ENCODE data around the gene TNFSF11.
"Not testable (repeated sequence)": the region's sequence is repeated elsewhere in the genome, so short reads cannot be mapped to it uniquely, and the experiment has no call there.

The TNFSF11 gene
- total RNA-seq: 4.1 to 4.9 reads per million in 2 donors

- peak in 3 of 5 experiments; percentile 8 to 75 (median 11) for DNase-seq
Observed at GRCh38 chr13:42574011-42574410, at the start of gene TNFSF11. Gene TNFSF11, plus strand, starts transcription at chr13:42574152. Its CDS starts 152 bp downstream, at chr13:42574304.

- no peak for DNase-seq
Observed at GRCh38 chr13:42524487-42525034, 49.4 kb upstream of the TNFSF11 start.

DNA sequence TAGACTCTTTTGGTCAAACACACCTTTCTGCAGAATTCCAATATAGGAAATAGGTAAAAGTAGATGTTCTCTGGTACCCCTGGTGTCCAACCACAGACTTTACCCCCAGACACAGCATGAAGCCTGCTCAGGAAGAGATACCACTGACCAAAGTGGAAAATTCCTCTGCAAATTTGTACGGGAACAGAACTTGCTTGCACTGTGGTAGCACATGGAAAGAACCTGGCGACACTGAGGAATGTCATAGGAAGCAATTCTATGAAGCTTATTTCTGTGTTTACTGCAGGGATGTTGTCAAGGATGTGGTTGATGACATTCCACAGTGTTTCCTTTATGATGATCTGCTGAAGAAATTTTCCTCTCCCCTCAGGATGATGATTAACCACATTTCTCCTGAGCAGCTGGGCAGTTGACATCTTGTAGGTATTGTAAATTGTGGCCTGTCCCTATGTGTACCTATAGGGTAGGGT, 48.9 kb upstream of the TNFSF11 start:
- DNase-seq: no peak

DNA sequence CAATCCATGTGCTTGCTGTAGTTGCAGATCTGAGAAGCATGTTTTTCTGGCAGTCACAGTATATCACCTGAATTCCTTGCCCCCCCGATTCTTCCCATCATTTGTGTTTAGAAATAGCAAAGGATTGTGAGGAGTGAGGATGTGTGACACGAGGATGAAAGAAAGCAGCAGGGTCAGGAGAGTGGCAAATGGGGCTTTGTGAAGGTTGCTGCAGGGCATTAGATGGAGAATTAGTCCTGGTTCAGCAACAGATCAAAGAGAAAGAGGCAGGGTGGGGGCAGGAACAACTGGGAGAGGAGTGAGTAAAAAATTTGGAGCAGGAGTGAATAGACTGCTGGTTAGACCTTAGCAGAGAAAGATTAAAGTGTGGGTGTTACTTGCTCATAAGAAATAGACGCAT, 47.7 kb upstream of the TNFSF11 start:
- DNase-seq: no peak

DNA sequence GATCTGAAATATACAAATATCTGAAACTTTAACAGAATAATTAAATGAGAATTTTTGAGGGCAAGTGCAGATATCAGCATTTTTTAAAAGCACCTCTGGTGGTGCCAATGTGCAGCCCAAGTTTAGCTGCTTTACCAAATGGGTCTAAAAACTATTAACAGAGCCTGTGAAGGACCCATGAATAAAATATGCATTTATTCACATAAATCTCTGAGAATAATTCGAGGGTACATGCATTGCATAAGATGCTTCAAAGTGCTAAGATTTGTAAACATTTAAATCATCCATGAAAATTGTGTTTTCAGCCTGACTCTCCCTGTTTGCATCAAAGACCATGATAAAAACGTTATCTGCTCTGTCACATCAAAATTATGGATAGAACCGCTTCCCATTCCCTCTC, 47.1 kb upstream of the TNFSF11 start:
- DNase-seq: no peak

DNA sequence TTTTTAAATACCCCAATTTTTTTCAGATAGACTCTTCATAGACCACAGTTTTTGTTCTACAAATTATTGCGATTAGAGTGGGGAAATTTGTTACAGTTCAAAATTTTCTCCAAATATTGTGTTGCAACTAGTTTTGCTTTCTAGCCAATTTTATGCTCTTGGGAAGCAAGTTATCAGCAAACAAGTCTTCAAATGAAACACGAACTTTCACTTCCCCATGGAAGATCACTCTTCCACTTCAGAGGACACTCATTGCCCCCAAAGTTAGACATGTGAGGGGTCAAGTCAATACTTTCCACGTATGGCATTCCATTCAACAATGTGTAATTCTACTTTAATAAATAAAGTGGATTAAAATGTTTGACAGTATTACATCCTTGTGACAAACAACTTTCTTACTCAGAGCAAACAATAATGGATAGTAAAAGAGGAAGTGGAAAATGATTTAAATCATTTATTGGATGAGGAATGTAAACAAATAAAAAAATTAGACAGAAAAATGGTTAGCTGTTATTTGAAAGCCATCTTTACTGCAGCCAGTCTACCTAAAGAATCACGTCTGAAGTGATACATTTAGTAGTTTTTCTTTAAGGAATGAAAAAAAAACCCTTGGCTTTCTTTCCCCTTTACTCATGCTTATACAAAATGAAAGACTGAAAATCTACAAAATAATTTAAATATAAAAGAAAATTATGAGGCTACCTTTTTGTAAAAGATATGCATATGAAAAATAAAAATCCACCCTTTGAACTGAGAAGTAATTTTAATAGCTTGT, 41.2 kb upstream of the TNFSF11 start:
- no peak for DNase-seq

- DNase-seq: no peak
Observed at GRCh38 chr13:42533336-42533591, 40.7 kb upstream of the TNFSF11 start.

DNA sequence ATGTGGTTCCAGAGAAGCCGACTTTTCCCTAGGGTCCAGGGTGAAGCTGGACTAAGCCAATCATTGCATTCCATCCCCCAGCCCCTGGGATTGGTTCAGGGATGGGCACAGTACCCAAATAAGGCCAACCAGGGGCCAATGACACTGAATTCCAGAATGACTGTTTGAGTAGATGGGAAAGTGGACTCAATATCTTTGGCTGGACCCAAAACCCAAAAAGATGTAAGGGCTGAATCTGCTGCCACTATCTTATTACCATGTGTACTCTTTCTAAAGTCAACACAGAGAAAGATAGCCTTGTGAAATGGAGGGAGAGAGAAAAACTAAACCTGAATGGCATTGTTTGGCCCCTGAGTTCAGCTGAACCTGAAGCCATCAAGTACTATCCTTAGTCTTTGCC, 39.2 kb upstream of the TNFSF11 start:
- no peak for DNase-seq

DNA sequence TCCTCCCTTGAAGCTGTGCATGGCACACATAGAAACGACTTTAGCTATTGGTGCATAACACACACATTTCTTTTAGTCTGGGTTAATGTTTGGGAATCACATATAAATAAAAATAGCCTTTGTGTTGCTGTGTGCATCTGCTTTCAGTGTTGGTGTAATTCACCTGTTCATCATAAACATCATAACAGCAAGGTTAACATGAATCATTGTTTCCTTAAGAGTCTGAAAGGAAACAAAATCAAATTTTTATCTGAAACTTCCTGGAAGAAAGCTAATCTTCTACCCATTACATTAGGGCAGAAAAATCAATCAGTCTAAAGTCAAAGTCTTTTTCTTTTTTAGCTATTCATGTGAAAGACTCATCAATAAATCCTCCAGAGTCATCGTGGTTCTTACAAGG, 35.0 kb upstream of the TNFSF11 start:
- no peak for DNase-seq

- DNase-seq: no peak
Observed at GRCh38 chr13:42539670-42540069, 34.3 kb upstream of the TNFSF11 start.

- no peak for DNase-seq
Observed at GRCh38 chr13:42543215-42543797, 30.6 kb upstream of the TNFSF11 start.

DNA sequence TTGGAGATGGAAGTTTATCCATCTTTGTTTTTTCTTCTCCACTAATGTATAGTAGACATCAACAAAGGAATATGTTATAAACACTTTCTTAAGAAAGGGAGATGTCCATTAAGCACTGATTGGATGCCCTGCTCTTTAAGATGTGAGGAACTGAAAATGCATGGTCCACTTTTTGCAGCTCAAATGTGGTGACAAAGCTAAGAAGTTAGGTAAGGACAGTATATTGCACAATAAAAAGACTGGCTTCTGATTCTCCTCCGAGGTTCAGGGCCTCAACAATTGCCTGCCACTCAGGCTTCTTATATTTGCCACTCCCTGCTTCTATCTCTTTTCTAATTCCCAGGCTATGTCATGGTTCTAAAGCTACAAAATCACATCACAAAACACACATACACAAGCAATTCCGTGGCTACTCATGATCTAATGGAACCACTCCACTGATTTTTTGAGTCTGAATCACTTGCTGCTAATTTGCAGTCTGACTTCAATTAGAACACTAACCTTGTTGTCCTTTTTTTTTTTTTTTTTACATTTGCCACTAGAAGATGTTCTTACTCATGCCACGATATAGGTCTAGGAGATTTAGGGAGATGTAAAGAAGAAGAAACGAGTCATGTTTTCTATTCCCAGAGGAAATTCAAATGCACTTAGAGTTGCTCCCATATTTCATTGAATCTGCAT, 29.6 kb upstream of the TNFSF11 start:
- DNase-seq: no peak

GRCh38 chr13:42545842-42546241, 28.1 kb upstream of the TNFSF11 start:
- no peak for DNase-seq

DNA sequence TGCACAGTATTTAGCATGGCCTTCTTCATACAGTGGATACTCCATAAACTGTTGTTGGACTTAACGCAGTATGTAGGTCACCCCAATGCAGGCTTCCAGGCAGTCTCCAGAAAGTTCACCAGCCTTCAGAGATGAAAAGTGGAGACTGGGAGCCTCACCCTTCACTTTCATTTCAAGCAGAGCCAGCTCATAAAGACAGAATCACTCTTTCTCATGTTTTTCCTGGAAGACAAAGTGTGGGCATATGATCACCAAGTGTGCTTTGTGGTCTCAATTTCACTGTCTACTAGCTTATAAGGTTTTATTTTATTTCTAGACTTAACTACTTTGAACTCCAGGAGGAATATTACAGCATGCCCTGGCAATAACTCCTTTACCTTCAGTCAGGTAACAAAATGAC, 26.3 kb upstream of the TNFSF11 start:
- peak in 1 of 5 experiments; percentile 47 for DNase-seq

- peak in 1 of 5 experiments; percentile 15 for DNase-seq
Observed at GRCh38 chr13:42548731-42549551, 25.0 kb upstream of the TNFSF11 start.

DNA sequence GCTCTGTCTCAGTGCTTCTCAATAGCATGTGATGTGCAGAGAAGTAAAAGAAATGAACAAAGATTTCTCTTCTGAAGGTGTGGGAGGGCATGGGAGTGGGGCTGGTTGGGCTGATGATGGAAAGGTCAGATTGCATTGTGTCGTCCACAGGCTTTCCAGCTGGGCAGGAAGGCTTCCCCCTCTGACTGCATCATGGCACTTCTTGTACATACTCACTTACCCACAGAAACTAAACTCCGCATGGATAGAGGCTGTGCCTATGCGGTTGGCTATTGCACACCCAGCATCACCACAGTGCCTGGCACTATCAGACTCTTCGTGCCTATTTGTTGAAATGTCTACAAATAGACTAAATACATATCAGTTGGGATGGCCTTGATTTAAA, 24.4 kb upstream of the TNFSF11 start:
- DNase-seq: peak in 1 of 5 experiments; percentile 52

DNA sequence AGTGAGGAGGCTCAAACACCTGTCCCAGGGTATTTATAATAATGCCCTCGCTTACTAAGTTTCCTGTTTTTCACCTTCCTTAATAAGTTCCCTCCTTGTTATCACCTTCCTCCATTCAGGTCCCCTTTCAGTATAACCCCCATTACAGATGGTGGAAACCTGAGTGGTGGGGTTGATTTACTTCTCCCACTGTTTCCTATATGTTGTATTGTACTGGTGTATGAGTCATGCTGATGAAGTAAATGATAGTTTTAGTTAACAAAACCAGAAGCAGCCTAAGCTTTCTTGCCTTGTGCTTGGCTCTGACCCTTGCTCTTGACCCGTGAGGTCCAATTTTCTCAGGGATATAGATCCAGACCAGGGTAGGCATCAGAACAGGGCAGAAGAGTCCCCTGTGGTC, 22.3 kb upstream of the TNFSF11 start:
- DNase-seq: no peak

DNA sequence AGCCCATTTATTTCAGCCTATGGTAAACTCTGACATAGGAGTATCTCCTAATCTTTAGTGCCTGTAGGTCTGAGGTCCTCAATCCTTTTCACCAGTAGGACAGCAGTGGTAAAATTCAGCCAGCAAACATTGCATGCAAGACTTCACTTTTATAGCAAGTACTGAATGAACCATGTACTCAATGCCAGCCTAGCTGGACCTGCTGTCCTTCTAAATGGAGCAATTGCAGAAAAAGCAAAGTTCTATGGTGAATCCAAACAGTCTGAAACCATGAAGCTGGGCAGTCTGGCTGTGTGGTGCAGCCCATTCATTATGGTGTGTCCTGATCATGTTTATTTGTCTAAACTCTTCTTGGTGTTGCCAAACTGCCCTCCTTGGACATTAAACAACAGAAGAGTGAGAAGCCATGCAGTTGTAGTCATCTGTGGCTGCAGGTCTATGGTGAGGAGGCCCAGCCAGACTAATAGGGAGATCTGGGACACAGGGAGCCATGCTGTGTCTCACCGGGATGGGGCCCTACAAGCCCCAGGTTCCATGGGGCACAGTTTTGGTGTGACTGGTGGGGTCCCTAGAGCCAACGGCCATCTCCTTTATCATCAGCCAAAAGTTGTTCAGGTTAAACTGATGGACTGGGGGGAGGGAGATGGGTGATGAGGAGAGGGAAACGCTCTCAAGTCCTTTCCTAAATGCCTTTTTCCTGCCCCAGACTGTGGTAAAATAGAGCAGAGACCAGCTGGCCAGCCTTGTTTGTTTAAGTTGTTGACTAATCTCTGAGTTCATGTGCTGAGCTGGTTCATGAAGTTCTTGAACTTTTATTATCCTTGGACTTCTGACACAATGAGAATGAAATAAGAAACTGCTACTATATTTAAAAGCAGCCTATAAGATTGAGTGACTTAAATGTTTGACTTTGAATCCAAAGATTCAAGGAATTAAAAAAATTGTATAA, 20.6 kb upstream of the TNFSF11 start:
- no peak for DNase-seq

DNA sequence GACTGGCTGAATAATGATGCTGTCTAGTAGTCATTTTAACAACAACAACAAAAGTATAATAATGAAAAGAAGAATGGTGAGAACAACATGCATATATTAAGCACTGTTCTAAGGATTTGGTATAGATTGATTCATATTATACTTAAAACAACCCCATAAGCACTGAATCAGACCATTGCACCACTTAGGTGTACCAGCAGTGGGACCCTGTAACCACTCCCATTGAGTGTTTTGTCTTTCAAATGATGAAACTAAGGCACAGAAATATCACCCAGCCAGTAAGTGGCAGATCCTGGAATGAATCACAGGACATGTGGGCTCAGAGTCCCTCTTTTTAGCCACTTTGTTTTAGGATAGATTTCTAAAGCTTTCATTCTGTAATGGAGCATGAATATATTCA, 14.9 kb upstream of the TNFSF11 start:
- no peak for DNase-seq

DNA sequence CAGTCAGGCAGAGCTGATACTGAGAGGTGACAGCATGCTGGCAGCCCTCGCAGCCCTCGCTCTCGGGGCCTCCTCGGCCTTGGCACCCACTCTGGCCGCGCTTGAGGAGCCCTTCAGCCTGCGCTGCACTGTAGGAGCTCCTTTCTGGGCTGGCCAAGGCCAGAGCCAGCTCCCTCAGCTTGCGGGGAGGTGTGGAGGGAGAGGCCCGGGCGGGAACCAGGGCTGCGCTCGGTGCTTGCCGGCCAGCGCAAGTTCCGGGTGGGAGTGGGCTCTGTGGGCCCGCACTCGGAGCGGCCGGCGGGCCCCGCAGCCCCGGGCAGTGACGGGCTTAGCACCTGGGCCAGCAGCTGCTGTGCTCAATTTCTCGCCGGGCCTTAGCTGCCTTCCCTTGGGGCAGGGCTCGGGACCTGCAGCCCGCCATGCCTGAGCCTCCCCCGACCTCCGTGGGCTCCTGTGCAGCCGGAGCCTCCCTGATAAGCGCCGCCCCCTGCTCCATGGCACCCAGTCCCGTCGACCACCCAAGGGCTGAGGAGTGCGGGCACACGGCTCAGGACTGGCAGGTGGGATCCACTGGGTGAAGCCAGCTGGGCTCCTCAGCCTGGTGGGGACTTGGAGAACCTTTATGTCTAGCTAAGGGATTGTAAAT, 14.3 kb upstream of the TNFSF11 start:
- DNase-seq: not testable (repeated sequence)

DNA sequence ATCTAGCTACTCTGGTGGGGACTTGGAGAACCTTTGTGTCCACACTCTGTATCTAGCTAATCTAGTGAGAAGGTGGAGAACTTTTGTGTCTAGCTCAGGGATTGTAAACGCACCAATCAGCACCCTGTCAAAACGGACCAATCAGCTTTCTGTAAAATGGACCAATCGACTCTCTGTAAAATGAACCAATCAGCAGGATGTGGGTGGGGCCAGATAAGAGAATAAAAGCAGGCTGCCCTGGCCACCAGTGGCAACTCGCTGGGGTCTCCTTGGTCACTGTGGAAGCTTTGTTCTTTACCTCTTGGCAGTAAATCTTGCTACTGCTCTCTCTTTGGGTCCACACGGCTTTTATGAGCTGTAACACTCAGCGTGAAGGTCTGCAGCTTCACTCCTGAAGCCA, 13.6 kb upstream of the TNFSF11 start:
- not testable (repeated sequence) for DNase-seq

All from T-helper 2 cell (primary cell).